IMR-90 (cell line): Measurements from ENCODE around the gene GMEB2. TPM values are rescaled to one million over a fixed set of nuclear protein-coding genes. Genes with fewer than 3 reads are reported as not detected.
A peak's percentile ranks its signal among the peaks of the same experiment; 100 is the strongest.

Source experiments
- ATAC-seq: fragments of 200-7000 bp; cut with Tn5 transposase; 2 replicates; pipeline ENCODE4 v1.9.1; 2020; ENCODE audit warnings: low read depth, mild to moderate bottlenecking, moderate library complexity
- BruUV-seq: library from RNA; stranded (reverse); fragments of 400-500 nt; replicated peaks from 2 replicates; lab custom pipeline; 2021; lab: Mats Ljungman, UMichigan
- CTCF ChIA-PET: fragments of 300-600 bp; formaldehyde crosslinking; extraction: SDS; loops from one replicate; lab custom pipeline; 2021; ENCODE audit warnings: antibody characterized with exemption; lab: Yijun Ruan, JAX
- POLR2A ChIA-PET: fragments of 300-600 bp; sonication (Branson Sonifier 250); formaldehyde crosslinking; loops from one replicate; lab custom pipeline; 2022; ENCODE audit warnings: antibody characterized with exemption; ENCODE audit not compliant: unreplicated experiment; lab: Charles Lee
- DNase-seq: peaks from one replicate; pipeline ENCODE4 v3.0.0; 2013
- H2AFZ ChIP-seq: replicated peaks from 2 replicates; pipeline ENCODE3; 2013; ENCODE audit warnings: low read length, mild to moderate bottlenecking; ENCODE audit not compliant: poor library complexity
- H2AK5ac ChIP-seq: 2 replicates; pipeline ENCODE4 v1.6.1; 2013; ENCODE audit warnings: low read depth, low read length, inconsistent platforms
- H2AK9ac ChIP-seq: replicated peaks from 2 replicates; pipeline ENCODE3; 2013; ENCODE audit warnings: mild to moderate bottlenecking, low read depth, low read length, moderate library complexity; ENCODE audit not compliant: poor library complexity
- H2BK120ac ChIP-seq: 2 replicates; pipeline ENCODE4 v1.6.1; 2013; ENCODE audit warnings: low read depth, low read length, inconsistent platforms
- H2BK15ac ChIP-seq: 3 replicates; pipeline ENCODE4 v1.6.1; 2013; ENCODE audit warnings: low read depth, low read length, inconsistent platforms
- H2BK20ac ChIP-seq: 2 replicates; pipeline ENCODE4 v1.6.1; 2013; ENCODE audit warnings: low read depth, mild to moderate bottlenecking, inconsistent platforms, low read length, moderate library complexity
- H2BK5ac ChIP-seq: 2 replicates; pipeline ENCODE4 v1.6.1; 2013; ENCODE audit warnings: mild to moderate bottlenecking, low read depth, low read length, inconsistent platforms; ENCODE audit not compliant: poor library complexity, severe bottlenecking
- H3K14ac ChIP-seq: replicated peaks from 2 replicates; pipeline ENCODE4 v1.6.1; 2013; ENCODE audit warnings: low read depth, low read length, inconsistent platforms
- H3K18ac ChIP-seq: 2 replicates; pipeline ENCODE4 v1.6.1; 2013; ENCODE audit warnings: low read depth, low read length, control low read depth
- H3K23ac ChIP-seq: 2 replicates; pipeline ENCODE4 v1.6.1; 2013; ENCODE audit warnings: low read depth, low read length, inconsistent platforms
- H3K27ac ChIP-seq: 2 replicates; pipeline ENCODE4 v1.5.1; 2013; ENCODE audit warnings: mild to moderate bottlenecking, control low read depth, low read length; ENCODE audit not compliant: insufficient read depth
- H3K27me3 ChIP-seq: 2 replicates; pipeline ENCODE4 v1.6.1; 2013; ENCODE audit warnings: low read length; ENCODE audit not compliant: control insufficient read depth, insufficient read depth
- H3K36me3 ChIP-seq: 2 replicates; pipeline ENCODE4 v1.6.1; 2013; ENCODE audit warnings: low read length, mixed read lengths; ENCODE audit not compliant: control insufficient read depth, insufficient read depth
- H3K4ac ChIP-seq: 2 replicates; pipeline ENCODE4 v1.6.1; 2013; ENCODE audit warnings: low read depth, low read length, inconsistent platforms
- H3K4me1 ChIP-seq: 2 replicates; pipeline ENCODE4 v1.6.1; 2013; ENCODE audit warnings: low read length, mixed read lengths; ENCODE audit not compliant: control insufficient read depth, insufficient read depth
- H3K4me2 ChIP-seq: 2 replicates; pipeline ENCODE4 v1.6.1; 2013; ENCODE audit warnings: low read depth, mild to moderate bottlenecking, control low read depth, low read length, moderate library complexity
- H3K4me3 ChIP-seq: 2 replicates; pipeline ENCODE4 v1.5.1; 2013; ENCODE audit warnings: low read depth, mild to moderate bottlenecking, control low read depth, low read length, moderate library complexity; ENCODE audit not compliant: insufficient read depth
- H3K56ac ChIP-seq: 2 replicates; pipeline ENCODE4 v1.6.1; 2013; ENCODE audit warnings: low read length, inconsistent platforms; ENCODE audit not compliant: insufficient read depth; ENCODE audit errors: extremely low read depth
- H3K79me1 ChIP-seq, 2 experiments: 2 replicates each; pipeline ENCODE4 v1.6.1; 2013; ENCODE audit warnings: low read length in 2 of 2, inconsistent platforms in 1 of 2, low read depth in 1 of 2
- H3K9ac ChIP-seq: 2 replicates; pipeline ENCODE4 v1.6.1; 2013; ENCODE audit warnings: low read depth, low read length, control low read depth
- H3K9me1 ChIP-seq: 2 replicates; pipeline ENCODE4 v1.6.1; 2013; ENCODE audit warnings: low read length, inconsistent platforms; ENCODE audit not compliant: insufficient read depth
- H3K9me3 ChIP-seq: 2 replicates; pipeline ENCODE4 v1.6.1; 2013; ENCODE audit warnings: low read length; ENCODE audit not compliant: control insufficient read depth, insufficient read depth
- H4K20me1 ChIP-seq: 2 replicates; pipeline ENCODE4 v1.6.1; 2013; ENCODE audit warnings: low read length, inconsistent platforms; ENCODE audit not compliant: insufficient read depth
- H4K5ac ChIP-seq: 2 replicates; pipeline ENCODE4 v1.6.1; 2013; ENCODE audit warnings: mild to moderate bottlenecking, low read depth, low read length, control low read depth
- H4K8ac ChIP-seq, 2 experiments: 2 replicates each; pipeline ENCODE4 v1.6.1; 2013; ENCODE audit warnings: low read depth in 2 of 2, low read length in 2 of 2, control low read depth in 1 of 2, inconsistent platforms in 1 of 2
- H4K91ac ChIP-seq: 2 replicates; pipeline ENCODE4 v1.6.1; 2013; ENCODE audit warnings: low read depth, low read length, inconsistent platforms; ENCODE audit not compliant: insufficient read depth
- BHLHE40 ChIP-seq: fragments of 150-350 bp; IDR thresholded peaks from 2 replicates; pipeline ENCODE4 v1.6.1; 2016; ENCODE audit warnings: mild to moderate bottlenecking, low read depth, low read length
- CEBPB ChIP-seq: IDR thresholded peaks from 2 replicates; pipeline ENCODE4 v1.6.1; 2012; ENCODE audit warnings: low read depth, low read length, improper control_type of control experiment
- MAFK ChIP-seq: IDR thresholded peaks from 2 replicates; pipeline ENCODE4 v1.6.1; 2012; ENCODE audit warnings: low read depth, low read length, improper control_type of control experiment
- MAZ ChIP-seq: IDR thresholded peaks from 2 replicates; pipeline ENCODE4 v1.6.1; 2012; ENCODE audit warnings: low read depth, mild to moderate bottlenecking, low read length, improper control_type of control experiment, moderate library complexity, borderline replicate concordance
- MXI1 ChIP-seq: IDR thresholded peaks from 2 replicates; pipeline ENCODE4 v1.6.1; 2012; ENCODE audit warnings: low read depth, mild to moderate bottlenecking, low read length, moderate library complexity, borderline replicate concordance
- NFE2L2 ChIP-seq: fragments of 150-350 bp; IDR thresholded peaks from 2 replicates; pipeline ENCODE4 v1.6.1; 2016; ENCODE audit warnings: low read depth, mild to moderate bottlenecking, low read length
- SMC3 ChIP-seq: fragments of 150-350 bp; IDR thresholded peaks from 2 replicates; pipeline ENCODE4 v1.6.1; 2016; ENCODE audit warnings: low read depth, mild to moderate bottlenecking, antibody characterized with exemption, low read length, moderate library complexity
- USF2 ChIP-seq: fragments of 150-350 bp; IDR thresholded peaks from 2 replicates; pipeline ENCODE4 v1.6.1; 2017; ENCODE audit warnings: mild to moderate bottlenecking, antibody characterized with exemption, low read length, low read depth
- WGBS, 2 experiments: methylation state at CpG; one replicate each; pipeline versions ENCODE4 v1.1.5 to v1.1.7; 2013; ENCODE audit warnings: missing lambda C conversion rate in 2 of 2; ENCODE audit not compliant: insufficient read length in 1 of 2; ENCODE audit errors: extremely low coverage in 2 of 2; 5-methylcytosine and 5-hydroxymethylcytosine counted together
- dilution Hi-C: fragments of 300-500 bp; cut with HindIII; formaldehyde crosslinking; loops from one replicate; pipeline ENCODE4 v1.14.3; 2018; ENCODE audit warnings: low sequenced_read_pairs; ENCODE audit not compliant: unreplicated experiment
- in situ Hi-C: fragments of 300-500 bp; cut with MboI; formaldehyde crosslinking; loops from 3 replicates; pipeline ENCODE4 v1.14.3; 2019; ENCODE audit warnings: low sequenced_read_pairs, inconsistent platforms, mixed read lengths
- intact Hi-C: fragments of 100-400 bp; cut with micrococcal nuclease; formaldehyde crosslinking; loops from 2 replicates; pipeline ENCODE4 v1.10.0; 2022
- polyA plus RNA-seq, 3 experiments: library from polyadenylated mRNA; depleted of rRNA; stranded (reverse); fragments of >200 nt; gene quantifications; 2 replicates each; pipeline ENCODE4 v1.2.3, GENCODE V29; 2012; ENCODE audit warnings: low replicate concordance in 1 of 3
- total RNA-seq: library from RNA; depleted of rRNA; stranded (reverse); fragments of >200 nt; gene quantifications from 2 replicates; pipeline ENCODE4 v1.2.3, GENCODE V29; 2012

Gene GMEB2
- total and polyA plus RNA-seq, 2 of the 4 experiments (the other 2 are of a cell fraction): 5.0 to 10.0 TPM

- Histone ChIP-seq H4K8ac (peak overlapping the region; percentile 92 to 95; a peak in 2 of 4 replicates), H3K79me1 (peaks cover 4 to 13% of the 10 kb centered on the region in 2 experiments), H2AK9ac (peak overlapping the region; percentile 84), H2AK5ac (peak overlapping the region; percentile 88; the same call in 1 of the 2 replicates), H2BK5ac (no peak overlapping the region), H3K56ac (no peak overlapping the region), H3K18ac (no peak overlapping the region), H2BK20ac (no peak overlapping the region), H2BK15ac (no peak overlapping the region), H3K36me3 (peaks cover 6% of the 10 kb centered on the region; the same call in 1 of the 2 replicates), H3K4me2 (no peak overlapping the region), H3K27ac (no peak overlapping the region), H3K4ac (peak overlapping the region; percentile 92), H4K20me1 (no peaks in the 10 kb centered on the region), H3K4me3 (no peak overlapping the region), H2AFZ (peak overlapping the region; percentile 95), H3K4me1 (peaks cover 10% of the 10 kb centered on the region), H3K9me1 (peaks cover 3% of the 10 kb centered on the region; the same call in 1 of the 2 replicates), H3K23ac (no peak overlapping the region), H3K14ac (no peak overlapping the region), H4K5ac (no peak overlapping the region), H3K27me3 (no peaks in the 10 kb centered on the region), H4K91ac (no peak overlapping the region), H3K9me3 (no peaks in the 10 kb centered on the region), H2BK120ac (no peak overlapping the region), H3K9ac (no peak overlapping the region)
- intact Hi-C loops (no loop called here), in situ Hi-C loops (no loop called here), dilution Hi-C loops (no loop called here)
- WGBS, 2 experiments: 78% methylated on average over 8 of the region's 28 CpGs; no CpG with 5 or more reads in 1 of the 2 experiments
- POLR2A ChIA-PET: no interaction called here
- no TSS peak for BruUV-seq
- DNase-seq (peak; percentile 24), ATAC-seq (no peak)
- TF ChIP-seq BHLHE40: no peak
- TF ChIP-seq SMC3: no peak
- TF ChIP-seq MAZ: peak; percentile 7; the same call in 1 of the 2 replicates
- no peak for TF ChIP-seq USF2
- TF ChIP-seq MXI1: no peak
- TF ChIP-seq NFE2L2: no peak
- peak; percentile 85 for TF ChIP-seq CEBPB
- TF ChIP-seq MAFK: no peak
- CTCF ChIA-PET: no interaction called here
These were observed 51.8 kb downstream of the GMEB2 start for GRCh38 chr20:63574829-63575743.
